Esophagus muscularis mucosa (tissue), 3 donors: ENCODE data around the gene MCTP2.

Source experiments
- POLR2A ChIP-seq: fragments of 450-650 bp; IDR thresholded peaks from one replicate; pipeline ENCODE4 v1.6.1; 2017; ENCODE audit warnings: antibody characterized with exemption, moderate library complexity, mild to moderate bottlenecking, low read depth
- TF ChIP-seq, protein P1 (sequence below), 3 experiments: fragments of 200-600 bp in 2 of 3; fragments of 450-650 bp in 1 of 3; sonication (generic) in 2 of 3; IDR thresholded peaks; one replicate each; pipeline ENCODE4 v1.5.1; 2017 to 2019; ENCODE audit warnings: antibody characterized with exemption in 3 of 3, mild to moderate bottlenecking in 2 of 3, moderate library complexity in 1 of 3

- TF ChIP-seq, protein P1, sequence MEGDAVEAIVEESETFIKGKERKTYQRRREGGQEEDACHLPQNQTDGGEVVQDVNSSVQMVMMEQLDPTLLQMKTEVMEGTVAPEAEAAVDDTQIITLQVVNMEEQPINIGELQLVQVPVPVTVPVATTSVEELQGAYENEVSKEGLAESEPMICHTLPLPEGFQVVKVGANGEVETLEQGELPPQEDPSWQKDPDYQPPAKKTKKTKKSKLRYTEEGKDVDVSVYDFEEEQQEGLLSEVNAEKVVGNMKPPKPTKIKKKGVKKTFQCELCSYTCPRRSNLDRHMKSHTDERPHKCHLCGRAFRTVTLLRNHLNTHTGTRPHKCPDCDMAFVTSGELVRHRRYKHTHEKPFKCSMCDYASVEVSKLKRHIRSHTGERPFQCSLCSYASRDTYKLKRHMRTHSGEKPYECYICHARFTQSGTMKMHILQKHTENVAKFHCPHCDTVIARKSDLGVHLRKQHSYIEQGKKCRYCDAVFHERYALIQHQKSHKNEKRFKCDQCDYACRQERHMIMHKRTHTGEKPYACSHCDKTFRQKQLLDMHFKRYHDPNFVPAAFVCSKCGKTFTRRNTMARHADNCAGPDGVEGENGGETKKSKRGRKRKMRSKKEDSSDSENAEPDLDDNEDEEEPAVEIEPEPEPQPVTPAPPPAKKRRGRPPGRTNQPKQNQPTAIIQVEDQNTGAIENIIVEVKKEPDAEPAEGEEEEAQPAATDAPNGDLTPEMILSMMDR (IDR thresholded peaks at IDR 0.05) = no peak
- TF ChIP-seq POLR2A = no peak
These were observed 263.4 kb downstream of the MCTP2 start for GRCh38 chr15:94494732-94495131.
